CD4-positive, alpha-beta T cell (primary cell): Measurements from ENCODE around the gene MOXD1. TPM values are rescaled to one million over a fixed set of nuclear protein-coding genes. Genes with fewer than 3 reads are reported as not detected.
A peak's percentile ranks its signal among the peaks of the same experiment; 100 is the strongest.

ENCODE experiments used
- ATAC-seq: fragments of 200-7000 bp; cut with Tn5 transposase; one replicate; pipeline ENCODE4 v1.10.0; 2022; ENCODE audit warnings: mild to moderate bottlenecking; ENCODE audit not compliant: poor library complexity
- CTCF ChIA-PET: fragments of 350-600 bp; sonication (Branson Sonifier 250); formaldehyde crosslinking; loops from one replicate; lab custom pipeline; 2021; ENCODE audit warnings: antibody characterized with exemption, inconsistent platforms; lab: Charles Lee
- POLR2A ChIA-PET: fragments of 350-600 bp; sonication (Branson Sonifier 250); formaldehyde crosslinking; loops from one replicate; lab custom pipeline; 2021; ENCODE audit warnings: antibody characterized with exemption, inconsistent platforms; lab: Charles Lee
- DNase-seq, 14 experiments: peaks; one replicate each; pipeline ENCODE4 v3.0.0-alpha.2; 2013 to 2020; ENCODE audit warnings: mixed read lengths in 2 of 14
- H3K27ac ChIP-seq, 2 donors: one replicate each; pipeline versions ENCODE4 v1.5.1 to v1.7.0; 2013; ENCODE audit warnings: low read length in 2 of 2, low read depth in 1 of 2, mild to moderate bottlenecking in 1 of 2
- H3K27me3 ChIP-seq, 2 experiments: 1 replicate in 1 of 2; 2 replicates in 1 of 2; pipeline versions ENCODE4 v1.6.1 to v1.7.0; 2013; ENCODE audit warnings: low read length in 2 of 2, control low read depth in 1 of 2, mild to moderate bottlenecking in 1 of 2, moderate library complexity in 1 of 2; ENCODE audit not compliant: insufficient read depth in 2 of 2, control insufficient read depth in 1 of 2
- H3K36me3 ChIP-seq: one replicate; pipeline ENCODE4 v1.6.1; 2013; ENCODE audit warnings: low read length, control low read depth; ENCODE audit not compliant: insufficient read depth
- H3K4me1 ChIP-seq: one replicate; pipeline ENCODE4 v1.6.1; 2013; ENCODE audit warnings: low read length, control low read depth; ENCODE audit not compliant: insufficient read depth
- H3K4me3 ChIP-seq: one replicate; pipeline ENCODE4 v1.5.1; 2013; ENCODE audit warnings: mild to moderate bottlenecking, low read length, moderate library complexity
- H3K9me3 ChIP-seq, 2 experiments: 1 replicate in 1 of 2; 2 replicates in 1 of 2; pipeline versions ENCODE4 v1.6.1 to v1.7.0; 2013; ENCODE audit warnings: low read length in 2 of 2, mild to moderate bottlenecking in 2 of 2, control low read depth in 1 of 2, moderate library complexity in 1 of 2; ENCODE audit not compliant: control insufficient read depth in 1 of 2, insufficient read depth in 1 of 2
- H3K27ac Mint-ChIP-seq: one replicate; pipeline ENCODE4 v1.8.0; 2020; ENCODE audit warnings: mixed read lengths
- H3K27me3 Mint-ChIP-seq: one replicate; pipeline ENCODE4 v1.8.0; 2021; ENCODE audit warnings: mixed read lengths
- H3K36me3 Mint-ChIP-seq: one replicate; pipeline ENCODE4 v1.8.0; 2021; ENCODE audit warnings: low read depth, mixed read lengths
- H3K4me1 Mint-ChIP-seq: one replicate; pipeline ENCODE4 v1.8.0; 2021; ENCODE audit warnings: low read depth, mixed read lengths
- H3K4me3 Mint-ChIP-seq: one replicate; pipeline ENCODE4 v1.8.0; 2020; ENCODE audit warnings: mild to moderate bottlenecking, mixed read lengths
- H3K9me3 Mint-ChIP-seq: one replicate; pipeline ENCODE4 v1.8.0; 2020; ENCODE audit warnings: mixed read lengths
- CTCF ChIP-seq: fragments of 200-600 bp; IDR thresholded peaks from one replicate; pipeline ENCODE4 v1.8.0; 2022; ENCODE audit warnings: antibody characterized with exemption, mild to moderate bottlenecking
- intact Hi-C, 2 experiments: fragments of 100-400 bp; cut with DNase I in 1 of 2; cut with micrococcal nuclease in 1 of 2; formaldehyde crosslinking; loops; one replicate each; pipeline versions ENCODE4 v1.15.1 to v1.9.0; 2023 to 2025; cut with DNase I, micrococcal nuclease
- total RNA-seq, 174 experiments: library from RNA in 2 of 174; stranded (reverse) in 2 of 174; gene quantifications; one replicate each; pipeline ENCODE4 v1.2.3 and lab custom pipeline; 2021 to 2026

The MOXD1 gene
- total RNA-seq, 2 experiments from 2014 or later: not detected

- H3K27me3 ChIP-seq: peaks cover 8% of the 10 kb centered on the region in 2 experiments
Measured at GRCh38 chr6:132425176-132425575, 23.9 kb upstream of the MOXD1 start.

GRCh38 chr6:132423839-132424238, 22.6 kb upstream of the MOXD1 start:
- ChIA-PET CTCF (no interaction called here), POLR2A (no interaction called here)
- Mint-ChIP-seq H3K27me3 (peaks cover 16% of the 10 kb centered on the region), H3K27ac (no peak overlapping the region), H3K4me3 (no peak overlapping the region), H3K36me3 (no peaks in the 10 kb centered on the region), H3K9me3 (peaks cover 12% of the 10 kb centered on the region), H3K4me1 (no peaks in the 10 kb centered on the region)
- Histone ChIP-seq H3K9me3 (peaks cover 0 to 9% of the 10 kb centered on the region in 2 experiments), H3K27me3 (peaks cover 8% of the 10 kb centered on the region in 2 experiments), H3K36me3 (no peaks in the 10 kb centered on the region), H3K27ac (no peak overlapping the region), H3K4me3 (no peak overlapping the region), H3K4me1 (no peaks in the 10 kb centered on the region)
- TF ChIP-seq CTCF: no peak
- DNase-seq: no peak
- intact Hi-C loops: no loop called here
- ATAC-seq: no peak

More at GRCh38 chr6:132425176-132425575, 23.9 kb upstream of the MOXD1 start:
- Histone ChIP-seq H3K4me3 (no peak overlapping the region), H3K4me1 (no peaks in the 10 kb centered on the region), H3K27ac (no peak overlapping the region), H3K9me3 (peaks cover 0 to 9% of the 10 kb centered on the region in 2 experiments), H3K36me3 (no peaks in the 10 kb centered on the region)
- no peak for ATAC-seq
- no peaks in the 10 kb centered on the region for H3K4me1 Mint-ChIP-seq
- peaks cover 23% of the 10 kb centered on the region for H3K27me3 Mint-ChIP-seq
- peak in 1 of 14 experiments; percentile 4 for DNase-seq
- CTCF ChIA-PET: no interaction called here
- TF ChIP-seq CTCF: no peak
- intact Hi-C loops: no loop called here
- POLR2A ChIA-PET: no interaction called here
- H3K36me3 Mint-ChIP-seq: no peaks in the 10 kb centered on the region
- H3K27ac Mint-ChIP-seq: no peak overlapping the region
- no peak overlapping the region for H3K4me3 Mint-ChIP-seq
- H3K9me3 Mint-ChIP-seq: peaks cover 12% of the 10 kb centered on the region

- Histone ChIP-seq H3K9me3 (peaks cover 0 to 8% of the 10 kb centered on the region in 2 experiments), H3K4me1 (no peaks in the 10 kb centered on the region), H3K4me3 (no peak overlapping the region), H3K36me3 (no peaks in the 10 kb centered on the region), H3K27me3 (no peaks in the 10 kb centered on the region), H3K27ac (no peak overlapping the region)
- Mint-ChIP-seq H3K27ac (no peak overlapping the region), H3K4me3 (no peak overlapping the region), H3K9me3 (peaks cover 11% of the 10 kb centered on the region), H3K36me3 (no peaks in the 10 kb centered on the region), H3K4me1 (no peaks in the 10 kb centered on the region), H3K27me3 (peaks cover 11% of the 10 kb centered on the region)
- DNase-seq (no peak), ATAC-seq (no peak)
- intact Hi-C loops: no loop called here
- ChIA-PET CTCF (no interaction called here), POLR2A (no interaction called here)
- no peak for TF ChIP-seq CTCF
Measured at GRCh38 chr6:132418235-132418965, 17.1 kb upstream of the MOXD1 start.
